A673 (cell line): ENCODE data around the gene ZNF789. TPM values are rescaled to one million over a fixed set of nuclear protein-coding genes. Genes with fewer than 3 reads are reported as not detected.

Experiments used
- BruUV-seq: library from RNA; stranded (reverse); fragments of 400-500 nt; replicated peaks from 2 replicates; lab custom pipeline; 2021; lab: Mats Ljungman, UMichigan
- CTCF ChIA-PET: fragments of 300-600 bp; sonication (Branson Sonifier 250); formaldehyde crosslinking; loops from one replicate; lab custom pipeline; 2022; ENCODE audit warnings: antibody characterized with exemption; lab: Charles Lee
- POLR2A ChIA-PET: fragments of 300-600 bp; sonication (Branson Sonifier 250); formaldehyde crosslinking; loops from one replicate; lab custom pipeline; 2022; ENCODE audit warnings: antibody characterized with exemption; ENCODE audit not compliant: low non-redundant PET; lab: Charles Lee
- DNase-seq: peaks from one replicate; pipeline ENCODE4 v3.0.0-alpha.2; 2015; ENCODE audit warnings: low spot score
- H3K27ac ChIP-seq: fragments of 200-600 bp; sonication (generic); 2 replicates; pipeline ENCODE4 v1.5.1; 2016; ENCODE audit warnings: mixed run types, low read depth, mild to moderate bottlenecking, mixed read lengths, antibody characterized with exemption, low read length; ENCODE audit not compliant: poor library complexity, severe bottlenecking
- H3K27me3 ChIP-seq: fragments of 200-600 bp; sonication (generic); replicated peaks from 2 replicates; pipeline ENCODE4 v1.6.1; 2017; ENCODE audit warnings: mixed run types, low read depth, mild to moderate bottlenecking, mixed read lengths, antibody characterized with exemption, low read length; ENCODE audit not compliant: insufficient read depth, poor library complexity
- H3K36me3 ChIP-seq: fragments of 200-600 bp; sonication (generic); 2 replicates; pipeline ENCODE4 v1.6.1; 2016; ENCODE audit warnings: mixed run types, mild to moderate bottlenecking, mixed read lengths, antibody characterized with exemption, low read length; ENCODE audit not compliant: insufficient read depth, poor library complexity, severe bottlenecking
- H3K4me1 ChIP-seq: fragments of 200-600 bp; sonication (generic); 2 replicates; pipeline ENCODE4 v1.6.1; 2017; ENCODE audit warnings: mixed run types, mild to moderate bottlenecking, mixed read lengths, antibody characterized with exemption, low read length; ENCODE audit not compliant: insufficient read depth, poor library complexity, severe bottlenecking
- H3K4me3 ChIP-seq: fragments of 200-600 bp; sonication (generic); 2 replicates; pipeline ENCODE4 v1.5.1; 2016; ENCODE audit warnings: low read depth, mixed run types, mild to moderate bottlenecking, mixed read lengths, low read length; ENCODE audit not compliant: poor library complexity, severe bottlenecking
- H3K9me3 ChIP-seq: fragments of 200-600 bp; sonication (generic); 2 replicates; pipeline ENCODE4 v1.6.1; 2016; ENCODE audit warnings: mixed run types, low read depth, mild to moderate bottlenecking, mixed read lengths, antibody characterized with exemption, low read length; ENCODE audit not compliant: poor library complexity, severe bottlenecking
- CTCF ChIP-seq: fragments of 300-800, 200-600 bp; sonication (generic); conservative IDR thresholded peaks from 2 replicates; pipeline ENCODE4 v1.5.1; 2017; ENCODE audit warnings: low read depth, mild to moderate bottlenecking, antibody characterized with exemption, low read length, moderate library complexity, mixed read lengths
- EZH2 ChIP-seq: fragments of 200-600 bp; sonication (generic); IDR thresholded peaks from 2 replicates; pipeline ENCODE4 v1.6.1; 2017; ENCODE audit warnings: borderline replicate concordance, low read depth, mild to moderate bottlenecking, mixed read lengths, antibody characterized with exemption, low read length; ENCODE audit not compliant: poor library complexity, severe bottlenecking
- intact Hi-C: fragments of 100-400 bp; cut with micrococcal nuclease; formaldehyde crosslinking; loops from one replicate; pipeline ENCODE4 v1.10.0; 2022; ENCODE audit not compliant: unreplicated experiment
- total RNA-seq: library from RNA; stranded (reverse); gene quantifications from 2 replicates; pipeline ENCODE4 v1.2.3, GENCODE V29; 2021

The ZNF789 gene
- total RNA-seq, 1 experiment from 2014 or later: 17.0 TPM

- no peaks in the 10 kb centered on the region for H3K27me3 ChIP-seq
- ChIA-PET CTCF (no interaction called here), POLR2A (no interaction called here)
- H3K9me3 ChIP-seq: peaks cover 12% of the 10 kb centered on the region
- TF ChIP-seq EZH2: no peak
- TF ChIP-seq CTCF: no peak
- peaks cover 10% of the 10 kb centered on the region for H3K36me3 ChIP-seq
- H3K4me3 ChIP-seq: peak overlapping the region; percentile 98
- no peak for DNase-seq
- intact Hi-C loops: no loop called here
- BruUV-seq: no TSS peak
- H3K4me1 ChIP-seq: peaks cover 5% of the 10 kb centered on the region
- no peak overlapping the region for H3K27ac ChIP-seq
Observed at GRCh38 chr7:99498546-99498944, 25.9 kb downstream of the ZNF789 start.

- Histone ChIP-seq H3K27me3 (no peaks in the 10 kb centered on the region), H3K36me3 (peaks cover 2% of the 10 kb centered on the region), H3K27ac (peak overlapping the region; percentile 91), H3K4me1 (peaks cover 5% of the 10 kb centered on the region), H3K9me3 (peaks cover 4% of the 10 kb centered on the region), H3K4me3 (peak overlapping the region; percentile 98)
- TF ChIP-seq CTCF (no peak), EZH2 (no peak)
- intact Hi-C loops: no loop called here
- BruUV-seq: no TSS peak
- CTCF ChIA-PET: no interaction called here
- POLR2A ChIA-PET: no interaction called here
- no peak for DNase-seq
Observed at GRCh38 chr7:99499371-99499720, 26.7 kb downstream of the ZNF789 start.

GRCh38 chr7:99499721-99500636 is 27.3 kb downstream of the ZNF789 start, which contains the start of gene ZNF394:
ZNF394 (minus strand) TSS chr7:99500281; CDS start chr7:99500093, 188 bp downstream.
- peak within 1 kb of the TSS; percentile 98 for H3K4me3 ChIP-seq
- DNase-seq: peak; percentile 97
- peak within 1 kb of the TSS; percentile 91 for H3K27ac ChIP-seq
- H3K36me3 ChIP-seq: no peaks in the 10 kb centered on the region
- H3K27me3 ChIP-seq: no peaks in the 10 kb centered on the region
- ChIA-PET CTCF (no interaction called here), POLR2A (interaction anchor here (0.9 kb wide), 1 partner anchor 52 kb away, joined by 7 read pairs; no protein-coding TSS in a partner anchor)
- intact Hi-C loops: loop anchor here (1.0 kb wide), 1 partner anchor 52 kb away; the partner anchor contains the start of gene FAM200A
- no peaks in the 10 kb centered on the region for H3K9me3 ChIP-seq
- BruUV-seq: TSS peak; percentile 85
- TF ChIP-seq CTCF: no peak
- TF ChIP-seq EZH2: no peak
- peaks cover 5% of the 10 kb centered on the region for H3K4me1 ChIP-seq
